GM23338 (cell line): ENCODE measurements around the gene RSPH6A. TPM values are rescaled to one million over a fixed set of nuclear protein-coding genes. Genes with fewer than 3 reads are reported as not detected.

ENCODE experiments used
- ATAC-seq: fragments of 200-7000 bp; cut with Tn5 transposase; 3 replicates; pipeline ENCODE4 v1.9.1; 2020
- DNase-seq: peaks from one replicate; pipeline ENCODE4 v3.0.0-alpha.2; 2015; ENCODE audit warnings: low spot score
- H2AFZ ChIP-seq: fragments of 200-600 bp; sonication (generic); 2 replicates; pipeline ENCODE4 v1.8.0; 2016; ENCODE audit warnings: antibody characterized with exemption, mild to moderate bottlenecking, moderate library complexity
- H3F3A ChIP-seq: fragments of 200-600 bp; sonication (generic); replicated peaks from 2 replicates; pipeline ENCODE4 v1.8.0; 2017; ENCODE audit warnings: antibody characterized with exemption, mixed run types, low read depth
- H3K27ac ChIP-seq: fragments of 200-600 bp; sonication (generic); 2 replicates; pipeline ENCODE4 v1.6.1; 2016; ENCODE audit warnings: low read depth
- H3K27me3 ChIP-seq: fragments of 200-600 bp; sonication (generic); 2 replicates; pipeline ENCODE4 v1.8.0; 2016; ENCODE audit warnings: mild to moderate bottlenecking, mixed run types, moderate library complexity; ENCODE audit not compliant: insufficient read depth
- H3K36me3 ChIP-seq: fragments of 200-600 bp; sonication (generic); 2 replicates; pipeline ENCODE4 v1.8.0; 2016; ENCODE audit warnings: mild to moderate bottlenecking; ENCODE audit not compliant: insufficient read depth
- H3K4me1 ChIP-seq: fragments of 200-600 bp; sonication (generic); 2 replicates; pipeline ENCODE4 v1.8.0; 2016; ENCODE audit warnings: mild to moderate bottlenecking, moderate library complexity; ENCODE audit not compliant: insufficient read depth
- H3K4me2 ChIP-seq: fragments of 200-600 bp; sonication (generic); 2 replicates; pipeline ENCODE4 v1.7.1; 2017; ENCODE audit warnings: mixed run types
- H3K4me3 ChIP-seq: fragments of 200-600 bp; sonication (generic); 2 replicates; pipeline ENCODE4 v1.6.1; 2016; ENCODE audit warnings: mixed run types
- H3K79me2 ChIP-seq: fragments of 200-600 bp; sonication (generic); replicated peaks from 2 replicates; pipeline ENCODE4 v1.8.0; 2017; ENCODE audit warnings: mild to moderate bottlenecking; ENCODE audit not compliant: insufficient read depth
- H3K9me2 ChIP-seq: fragments of 200-600 bp; sonication (generic); 2 replicates; pipeline ENCODE4 v1.8.0; 2017; ENCODE audit not compliant: insufficient read depth
- H4K20me1 ChIP-seq: fragments of 200-600 bp; sonication (generic); replicated peaks from 2 replicates; pipeline ENCODE4 v1.8.0; 2017; ENCODE audit warnings: mild to moderate bottlenecking; ENCODE audit not compliant: insufficient read depth
- H3K27ac Mint-ChIP-seq: 2 replicates; pipeline ENCODE4 v1.8.0; 2020; ENCODE audit warnings: inconsistent platforms, mild to moderate bottlenecking, moderate library complexity, mixed read lengths
- H3K27me3 Mint-ChIP-seq: 3 replicates; pipeline ENCODE4 v1.8.0; 2022; ENCODE audit warnings: low read depth, mild to moderate bottlenecking, moderate library complexity, mixed read lengths, inconsistent platforms; ENCODE audit not compliant: insufficient read depth, poor library complexity
- H3K36me3 Mint-ChIP-seq: 3 replicates; pipeline ENCODE4 v1.8.0; 2021; ENCODE audit warnings: low read depth, mild to moderate bottlenecking, inconsistent platforms, moderate library complexity, mixed read lengths
- H3K4me1 Mint-ChIP-seq: 3 replicates; pipeline ENCODE4 v1.8.0; 2020; ENCODE audit warnings: mild to moderate bottlenecking, inconsistent platforms, mixed read lengths
- H3K4me3 Mint-ChIP-seq: 3 replicates; pipeline ENCODE4 v1.8.0; 2021; ENCODE audit warnings: moderate library complexity, mild to moderate bottlenecking, inconsistent platforms, mixed read lengths
- H3K9me3 Mint-ChIP-seq: 3 replicates; pipeline ENCODE4 v1.8.0; 2020; ENCODE audit warnings: moderate library complexity, mild to moderate bottlenecking, inconsistent platforms, mixed read lengths
- ETS1 ChIP-seq: IDR thresholded peaks from 2 replicates; pipeline ENCODE4 v1.6.1; 2016; ENCODE audit warnings: antibody characterized with exemption
- POLR2AphosphoS5 ChIP-seq: IDR thresholded peaks from 2 replicates; pipeline ENCODE4 v1.6.1; 2016; ENCODE audit warnings: antibody characterized with exemption, low read depth
- REST ChIP-seq: IDR thresholded peaks from one replicate; pipeline ENCODE4 v1.6.1; 2018; ENCODE audit warnings: antibody characterized with exemption; ENCODE audit not compliant: unreplicated experiment
- ZNF462 ChIP-seq: fragments of 250-450 bp; sonication (Bioruptor Pico); IDR thresholded peaks from 2 replicates; pipeline ENCODE4 v1.5.0; 2020; ENCODE audit warnings: mild to moderate bottlenecking, moderate library complexity
- polyA plus RNA-seq: library from polyadenylated mRNA; unstranded; fragments of >200 nt; fragmentation: Nextera tagmentation; extraction: Ambion mirVana; gene quantifications from 2 replicates; pipeline ENCODE4 v1.2.1, GENCODE V29; 2016
- total RNA-seq: library from RNA; depleted of rRNA; stranded (reverse); fragments of >200 nt; shearing (Covaris generic); gene quantifications from 2 replicates; pipeline ENCODE4 v1.2.3, GENCODE V29; 2014

The RSPH6A gene
- total and polyA plus RNA-seq, 2 experiments from 2014 or later: 0.11 to 0.21 TPM

- no peak for TF ChIP-seq ZNF462 (CRISPR knock-in tag)
These were observed 56.2 kb downstream of the RSPH6A start (continued) for GRCh38 chr19:45758921-45759320.

- Histone ChIP-seq H3K79me2 (no peaks in the 10 kb centered on the region), H3K27me3 (no peaks in the 10 kb centered on the region), H3K4me2 (no peak overlapping the region), H4K20me1 (no peaks in the 10 kb centered on the region), H3K27ac (no peak overlapping the region), H3K4me1 (peaks cover 3% of the 10 kb centered on the region; the same call in 1 of the 2 replicates), H3K4me3 (no peak overlapping the region), H3K9me2 (no peaks in the 10 kb centered on the region), H3F3A (no peaks in the 10 kb centered on the region), H3K36me3 (no peaks in the 10 kb centered on the region), H2AFZ (no peak overlapping the region)
- no peaks in the 10 kb centered on the region for H3K36me3 Mint-ChIP-seq
- H3K4me1 Mint-ChIP-seq: peaks cover 5% of the 10 kb centered on the region
- no peak overlapping the region for H3K4me3 Mint-ChIP-seq
- no peak overlapping the region for H3K27ac Mint-ChIP-seq
- ATAC-seq (no peak), DNase-seq (no peak)
- peaks cover 18% of the 10 kb centered on the region for H3K27me3 Mint-ChIP-seq
- no peaks in the 10 kb centered on the region; the same call in 2 of the 3 replicates for H3K9me3 Mint-ChIP-seq
- no peak for TF ChIP-seq ETS1
- TF ChIP-seq REST: no peak
- TF ChIP-seq POLR2AphosphoS5: no peak
- no peak for TF ChIP-seq ZNF462 (CRISPR knock-in tag)
These were observed 57.4 kb downstream of the RSPH6A start for GRCh38 chr19:45757695-45758094.
